KBM-7 (cell line): ENCODE data around the gene GPC6.
"Not testable (repeated sequence)": the region's sequence is repeated elsewhere in the genome, so short reads cannot be mapped to it uniquely, and the experiment has no call there.

Experiments used
- DNase-seq: peaks from one replicate; pipeline ENCODE4 v3.0.0-alpha.2; 2015
- in situ Hi-C: fragments of 300-500 bp; cut with MboI; formaldehyde crosslinking; loops from 2 replicates; pipeline ENCODE4 v1.14.3; 2020; ENCODE audit warnings: low sequenced_read_pairs, low pct_unique_long_range_greater_than_20kb, mixed read lengths

Gene GPC6

GRCh38 chr13:94199135-94199534 is 972.5 kb downstream of the GPC6 start:
- no peak for DNase-seq
- in situ Hi-C loops, result no loop called here

DNA sequence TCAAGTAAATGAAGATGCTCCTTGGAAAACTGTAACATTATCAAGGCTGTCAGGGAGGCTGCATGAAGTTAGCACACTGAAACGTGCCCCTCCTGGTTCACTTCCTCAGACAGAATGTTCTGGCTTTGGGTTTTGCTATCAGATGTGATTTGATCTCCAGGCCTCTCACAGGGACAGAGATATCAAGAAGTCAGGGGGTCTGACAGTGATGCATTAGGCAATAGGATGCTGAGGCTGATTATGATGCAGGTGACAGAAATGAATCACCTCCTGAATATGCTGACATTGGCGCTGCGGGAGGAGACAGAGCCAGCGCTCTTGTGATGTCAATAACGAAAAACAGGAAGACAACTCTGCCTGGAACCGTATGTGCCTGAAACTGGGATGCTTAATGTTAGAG is 974.4 kb downstream of the GPC6 start:
- in situ Hi-C loops, result no loop called here

DNA sequence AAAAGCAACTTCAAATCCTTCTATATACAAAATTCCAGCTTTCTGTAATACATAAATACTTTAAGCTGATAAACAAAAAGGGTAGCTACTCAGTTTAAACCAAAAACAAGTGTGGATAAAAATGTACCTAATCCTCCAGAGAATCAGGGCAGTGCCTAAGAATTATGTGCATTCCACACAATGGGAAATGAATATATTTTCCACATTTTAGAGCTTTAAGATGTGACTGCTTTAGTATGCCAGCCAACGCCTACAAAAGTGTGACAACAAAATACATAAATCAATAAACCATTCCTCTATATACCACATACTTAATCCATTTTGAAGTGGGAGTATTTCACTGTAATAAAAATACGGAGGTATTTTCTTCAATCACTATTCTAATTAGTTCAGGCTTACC is 977.6 kb downstream of the GPC6 start:
- in situ Hi-C loops, result no loop called here
- DNase-seq, result no peak

More for the DNA sequence above, 974.4 kb downstream of the GPC6 start:
- DNase-seq, result no peak

DNA sequence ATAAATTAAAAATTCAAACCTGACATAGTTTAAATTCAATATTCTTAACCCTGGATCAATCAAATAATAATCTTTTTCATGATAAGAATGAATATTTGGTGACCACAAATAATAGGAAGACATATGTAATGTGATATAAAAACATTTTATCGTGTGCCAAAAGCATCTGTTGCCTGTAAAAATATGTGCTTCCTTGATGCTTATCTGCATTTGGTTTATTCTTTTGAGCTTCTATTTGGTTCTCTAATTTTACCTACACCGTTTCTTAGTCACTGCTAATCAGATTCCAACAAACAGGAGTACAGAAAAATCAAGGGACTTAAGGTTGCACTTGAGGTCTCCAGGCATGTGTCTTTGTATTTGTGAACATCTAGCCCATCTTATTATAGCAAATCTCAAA is 978.3 kb downstream of the GPC6 start:
- DNase-seq, result no peak
- in situ Hi-C loops, result no loop called here

GRCh38 chr13:94205896-94206295 is 979.3 kb downstream of the GPC6 start:
- in situ Hi-C loops, result no loop called here

DNA sequence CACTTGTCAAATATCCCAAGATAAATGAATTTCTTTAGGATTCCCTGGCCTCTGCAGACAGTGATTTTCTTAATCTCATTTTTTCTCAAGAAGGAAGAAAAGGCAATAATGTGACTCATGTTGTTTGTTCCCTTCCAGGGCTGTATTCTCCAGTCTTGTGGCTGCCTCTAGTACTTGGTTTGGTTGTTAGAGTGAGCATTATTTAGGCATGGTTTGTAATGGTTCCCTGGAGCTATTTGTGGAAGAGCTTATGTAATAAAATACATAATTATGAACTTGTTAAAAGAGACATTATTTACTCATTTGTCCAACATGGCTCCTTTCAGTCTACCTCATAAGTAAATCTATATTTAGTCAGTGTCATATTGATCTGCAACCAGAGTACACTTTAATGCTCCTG is 982.5 kb downstream of the GPC6 start:
- in situ Hi-C loops, result no loop called here
- DNase-seq, result no peak

More at GRCh38 chr13:94205896-94206295, 979.3 kb downstream of the GPC6 start:
- DNase-seq, result no peak

DNA sequence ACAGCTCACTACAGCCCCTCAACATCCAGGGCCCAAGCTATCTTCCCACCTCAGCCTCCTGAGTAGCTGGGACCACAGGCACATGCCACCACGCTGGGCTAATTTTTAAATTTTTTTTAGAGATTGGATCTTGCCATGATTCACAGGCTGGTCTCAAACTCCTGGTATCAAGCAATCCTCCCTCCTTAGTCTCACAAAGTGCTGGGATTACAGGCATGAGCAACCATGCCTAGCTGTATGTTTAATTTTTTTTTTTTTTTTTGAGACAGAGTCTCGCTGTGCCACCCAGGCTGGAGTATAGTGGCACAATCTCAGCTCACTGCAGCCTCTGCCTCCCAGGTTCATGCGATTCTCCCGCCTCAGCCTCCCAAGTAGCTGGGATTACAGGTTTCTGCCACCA is 983.3 kb downstream of the GPC6 start:
- in situ Hi-C loops, DNase-seq: not testable (repeated sequence)

GRCh38 chr13:94210816-94211215 is 984.2 kb downstream of the GPC6 start:
- in situ Hi-C loops, result no loop called here

GRCh38 chr13:94212196-94212595 is 985.6 kb downstream of the GPC6 start:
- no peak for DNase-seq
- in situ Hi-C loops, result no loop called here

More at GRCh38 chr13:94210816-94211215, 984.2 kb downstream of the GPC6 start:
- peak; percentile 48 for DNase-seq

DNA sequence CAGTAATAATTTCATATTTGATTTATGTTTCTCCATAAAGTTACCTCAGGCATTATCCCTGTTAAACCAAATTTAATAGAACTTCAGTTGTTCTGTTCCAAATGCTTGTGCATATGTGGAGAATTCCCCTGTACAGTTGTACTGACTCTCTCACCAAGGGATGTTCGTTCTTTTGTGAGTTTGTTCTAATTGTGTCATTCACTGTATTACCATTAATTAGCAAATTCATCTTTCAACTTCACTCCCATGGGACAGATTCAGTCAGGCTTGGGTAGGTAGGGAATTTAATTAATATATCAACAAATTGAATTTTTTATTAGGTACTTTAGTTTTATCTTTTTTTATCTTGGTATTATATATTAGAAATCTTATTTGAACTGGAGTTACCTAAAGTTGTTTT is 987.5 kb downstream of the GPC6 start:
- DNase-seq, result no peak
- in situ Hi-C loops, result no loop called here

GRCh38 chr13:94214975-94215374 is 988.4 kb downstream of the GPC6 start:
- in situ Hi-C loops, result no loop called here
- DNase-seq, result no peak

GRCh38 chr13:94216476-94216875 is 989.9 kb downstream of the GPC6 start:
- in situ Hi-C loops, result no loop called here
- no peak for DNase-seq

- in situ Hi-C loops, result no loop called here
- DNase-seq, result no peak
Measured at GRCh38 chr13:94217370-94217769, 990.8 kb downstream of the GPC6 start.

GRCh38 chr13:94218537-94218936 is 991.9 kb downstream of the GPC6 start:
- DNase-seq, result no peak
- in situ Hi-C loops, result no loop called here

DNA sequence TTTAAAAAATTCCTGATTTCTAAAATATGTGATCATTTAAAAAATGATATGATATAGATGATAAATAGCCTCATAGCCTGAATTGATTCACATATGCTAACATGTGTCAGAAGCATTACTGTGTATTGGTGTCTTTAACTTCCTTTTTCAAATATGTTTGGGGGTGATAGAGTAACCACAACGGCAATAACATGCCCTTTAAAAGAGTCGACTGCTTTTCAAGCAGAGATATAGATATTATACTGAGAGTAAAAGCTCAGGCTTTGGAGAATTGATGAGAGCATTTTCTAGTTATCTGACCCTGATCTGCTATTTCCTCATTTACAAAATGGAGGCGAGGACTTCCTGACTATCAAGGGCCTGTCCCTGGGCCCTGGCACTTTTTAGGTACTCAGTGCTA is 992.3 kb downstream of the GPC6 start:
- in situ Hi-C loops, result no loop called here
- peak; percentile 45 for DNase-seq

- no peak for DNase-seq
- in situ Hi-C loops, result no loop called here
Measured at GRCh38 chr13:94224670-94225069, 998.1 kb downstream of the GPC6 start.

DNA sequence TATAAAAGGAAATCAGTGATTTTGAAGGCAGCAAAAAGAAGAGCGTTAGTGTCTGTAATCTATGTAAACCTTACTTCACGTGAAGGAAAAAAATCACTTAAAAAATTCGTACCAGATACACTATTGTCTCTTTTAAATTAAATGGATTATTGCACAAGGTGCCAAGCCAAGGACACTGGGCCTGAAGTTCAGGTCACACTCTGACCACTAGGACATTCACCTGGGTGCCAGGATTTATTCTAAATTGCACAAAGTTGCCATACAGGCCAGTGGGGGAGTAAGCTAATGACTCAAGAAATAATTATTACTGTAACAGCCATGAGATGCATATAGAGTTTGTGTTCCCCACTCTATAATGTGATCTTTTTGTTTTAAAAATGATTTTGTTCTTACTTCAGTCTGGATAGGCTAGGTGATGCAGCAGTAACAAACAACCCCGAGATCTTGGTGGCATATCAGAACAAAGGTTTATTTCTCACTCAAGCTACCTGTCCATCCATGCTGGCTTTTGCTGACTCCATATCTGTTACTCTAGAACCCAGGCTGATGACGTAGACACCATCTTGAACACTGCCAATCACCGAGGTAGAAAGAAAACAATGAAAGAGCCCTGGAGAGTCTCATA is 1000.8 kb downstream of the GPC6 start:
- no peak for DNase-seq
- in situ Hi-C loops, result no loop called here

GRCh38 chr13:94228763-94229162 is 1002.2 kb downstream of the GPC6 start:
- DNase-seq, result no peak

GRCh38 chr13:94232161-94232950 is 1005.7 kb downstream of the GPC6 start:
- DNase-seq, result no peak
- in situ Hi-C loops, result no loop called here

More at GRCh38 chr13:94228763-94229162, 1002.2 kb downstream of the GPC6 start:
- in situ Hi-C loops, result no loop called here

- no peak for DNase-seq
- in situ Hi-C loops, result no loop called here
Measured at GRCh38 chr13:94232956-94233355, 1006.3 kb downstream of the GPC6 start.

- DNase-seq, result no peak
- in situ Hi-C loops, result no loop called here
Measured at GRCh38 chr13:94233401-94233800, 1006.8 kb downstream of the GPC6 start.
